MG63 (cell line): Measurements from ENCODE around the gene DUSP12. TPM values are rescaled to one million over a fixed set of nuclear protein-coding genes. Genes with fewer than 3 reads are reported as not detected.
A peak's percentile ranks its signal among the peaks of the same experiment; 100 is the strongest.
"Not testable (repeated sequence)": the region's sequence is repeated elsewhere in the genome, so short reads cannot be mapped to it uniquely, and the experiment has no call there.

Source experiments
- DNase-seq: peaks from one replicate; pipeline ENCODE4 v3.0.0-alpha.2; 2020
- H3K27me3 ChIP-seq: fragments of 250-450 bp; sonication (Bioruptor Pico); 2 replicates; pipeline ENCODE4 v1.5.1; 2020; ENCODE audit warnings: mild to moderate bottlenecking, moderate library complexity
- H3K36me3 ChIP-seq: fragments of 250-450 bp; sonication (Bioruptor Pico); 2 replicates; pipeline ENCODE4 v1.5.1; 2020; ENCODE audit warnings: mild to moderate bottlenecking, moderate library complexity
- H3K4me3 ChIP-seq: fragments of 250-450 bp; sonication (Bioruptor Pico); 2 replicates; pipeline ENCODE4 v1.5.1; 2020; ENCODE audit warnings: mild to moderate bottlenecking, moderate library complexity
- H3K9me3 ChIP-seq: fragments of 250-450 bp; sonication (Bioruptor Pico); 2 replicates; pipeline ENCODE4 v1.5.1; 2020; ENCODE audit warnings: mild to moderate bottlenecking, moderate library complexity
- total RNA-seq: library from RNA; depleted of rRNA; stranded (reverse); fragments of >200 nt; shearing (Covaris generic); gene quantifications from 2 replicates; pipeline ENCODE4 v1.2.3, GENCODE V29; 2014; ENCODE audit warnings: low replicate concordance

Gene DUSP12
- total RNA-seq, 1 experiment from 2014 or later: 64.9 TPM

- not testable (repeated sequence) for DNase-seq, H3K9me3 ChIP-seq, H3K27me3 ChIP-seq, H3K36me3 ChIP-seq
- H3K4me3 ChIP-seq: peak overlapping the region; percentile 90
Measured at GRCh38 chr1:161725258-161725907, 24.2 kb upstream of the DUSP12 start.

- Histone ChIP-seq H3K4me3 (peak overlapping the region; percentile 90), H3K27me3 (no peaks in the 10 kb centered on the region), H3K36me3 (no peaks in the 10 kb centered on the region), H3K9me3 (no peaks in the 10 kb centered on the region)
- DNase-seq: peak; percentile 56
Measured at GRCh38 chr1:161725908-161726472, 23.6 kb upstream of the DUSP12 start.

GRCh38 chr1:161726473-161727255 is 22.9 kb upstream of the DUSP12 start:
- H3K27me3 ChIP-seq: no peaks in the 10 kb centered on the region
- peak; percentile 91 for DNase-seq
- H3K36me3 ChIP-seq: no peaks in the 10 kb centered on the region
- no peaks in the 10 kb centered on the region for H3K9me3 ChIP-seq
- peak overlapping the region; percentile 90 for H3K4me3 ChIP-seq

DNA sequence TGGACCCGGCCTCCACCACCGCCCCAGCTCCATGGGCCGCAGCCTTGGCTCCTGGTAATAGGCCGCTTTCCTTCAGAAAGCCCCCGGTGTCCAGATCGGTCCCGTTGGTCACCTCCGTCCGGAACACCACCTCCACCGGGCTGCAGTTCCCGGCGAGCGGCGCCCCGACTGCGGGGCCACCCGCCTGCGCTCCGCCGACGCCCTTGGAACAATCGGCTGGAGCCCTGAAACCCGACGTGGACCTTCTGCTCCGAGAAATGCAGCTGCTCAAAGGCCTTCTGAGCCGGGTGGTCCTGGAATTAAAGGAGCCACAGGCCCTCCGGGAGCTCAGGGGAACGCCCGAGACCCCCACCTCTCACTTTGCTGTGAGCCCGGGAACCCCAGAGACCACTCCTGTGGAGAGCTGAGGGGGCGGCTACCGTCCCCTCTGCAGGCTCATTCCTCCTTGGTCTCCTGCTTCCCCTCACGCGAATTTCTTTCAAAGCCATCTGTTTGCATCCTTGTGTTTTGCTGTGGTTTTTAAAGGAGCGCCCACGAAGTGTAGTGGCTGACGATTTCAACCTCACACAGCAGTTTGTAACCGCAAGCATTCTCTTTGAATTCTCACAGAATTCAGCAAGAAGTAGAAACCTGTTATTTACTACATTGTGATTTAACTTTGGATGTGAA is 22.2 kb upstream of the DUSP12 start:
- H3K36me3 ChIP-seq: no peaks in the 10 kb centered on the region
- no peak for DNase-seq
- H3K27me3 ChIP-seq: no peaks in the 10 kb centered on the region
- peak overlapping the region; percentile 90 for H3K4me3 ChIP-seq
- no peaks in the 10 kb centered on the region for H3K9me3 ChIP-seq

- no peak for DNase-seq
- H3K27me3 ChIP-seq: no peaks in the 10 kb centered on the region
- no peaks in the 10 kb centered on the region for H3K9me3 ChIP-seq
Measured at GRCh38 chr1:161728376-161729226, 21.0 kb upstream of the DUSP12 start.

GRCh38 chr1:161730050-161730564 is 19.5 kb upstream of the DUSP12 start:
- no peaks in the 10 kb centered on the region for H3K27me3 ChIP-seq
- no peak overlapping the region for H3K4me3 ChIP-seq
- DNase-seq: peak; percentile 14
- H3K9me3 ChIP-seq: no peaks in the 10 kb centered on the region
- H3K36me3 ChIP-seq: no peaks in the 10 kb centered on the region

More at GRCh38 chr1:161728376-161729226, 21.0 kb upstream of the DUSP12 start:
- Histone ChIP-seq H3K4me3 (no peak overlapping the region), H3K36me3 (no peaks in the 10 kb centered on the region)

- Histone ChIP-seq H3K4me3 (no peak overlapping the region), H3K9me3 (no peaks in the 10 kb centered on the region), H3K27me3 (no peaks in the 10 kb centered on the region), H3K36me3 (no peaks in the 10 kb centered on the region)
- no peak for DNase-seq
Measured at GRCh38 chr1:161731241-161731640, 18.3 kb upstream of the DUSP12 start.

- no peak for DNase-seq
- H3K9me3 ChIP-seq: no peaks in the 10 kb centered on the region
- no peaks in the 10 kb centered on the region for H3K36me3 ChIP-seq
- H3K4me3 ChIP-seq: no peak overlapping the region
- no peaks in the 10 kb centered on the region for H3K27me3 ChIP-seq
Measured at GRCh38 chr1:161731981-161732718, 17.4 kb upstream of the DUSP12 start.

GRCh38 chr1:161733526-161733925 is 16.1 kb upstream of the DUSP12 start:
- H3K4me3 ChIP-seq: no peak overlapping the region
- H3K36me3 ChIP-seq: no peaks in the 10 kb centered on the region
- peak; percentile 63 for DNase-seq
- no peaks in the 10 kb centered on the region for H3K27me3 ChIP-seq
- H3K9me3 ChIP-seq: no peaks in the 10 kb centered on the region

- Histone ChIP-seq H3K36me3 (no peaks in the 10 kb centered on the region), H3K27me3 (no peaks in the 10 kb centered on the region), H3K4me3 (no peak overlapping the region), H3K9me3 (no peaks in the 10 kb centered on the region)
- no peak for DNase-seq
Measured at GRCh38 chr1:161735837-161736236, 13.7 kb upstream of the DUSP12 start.

- Histone ChIP-seq H3K9me3 (no peaks in the 10 kb centered on the region), H3K36me3 (no peaks in the 10 kb centered on the region), H3K4me3 (no peak overlapping the region), H3K27me3 (no peaks in the 10 kb centered on the region)
- DNase-seq: peak; percentile 72
Measured at GRCh38 chr1:161736335-161736969, 13.1 kb upstream of the DUSP12 start.

DNA sequence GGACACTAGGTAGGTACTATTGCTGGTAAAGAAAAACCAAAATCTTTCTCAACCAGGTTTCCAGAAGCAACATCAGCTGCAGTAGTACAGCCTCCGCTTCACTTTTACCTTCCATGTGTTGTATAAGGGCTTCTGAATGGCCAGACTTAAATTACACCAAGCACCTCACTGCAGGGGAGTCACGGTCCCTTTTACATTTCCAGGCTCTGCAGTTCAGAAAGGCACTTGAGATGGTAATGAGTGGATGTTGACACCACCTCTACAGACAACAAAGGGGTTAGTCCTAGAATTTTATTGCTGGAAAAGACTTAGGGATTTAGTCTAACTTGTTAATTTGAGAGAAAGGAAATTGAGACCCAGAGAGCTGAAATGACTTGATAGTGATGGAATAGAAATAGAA is 12.0 kb upstream of the DUSP12 start:
- Histone ChIP-seq H3K27me3 (no peaks in the 10 kb centered on the region), H3K4me3 (no peak overlapping the region), H3K9me3 (no peaks in the 10 kb centered on the region), H3K36me3 (no peaks in the 10 kb centered on the region)
- no peak for DNase-seq

DNA sequence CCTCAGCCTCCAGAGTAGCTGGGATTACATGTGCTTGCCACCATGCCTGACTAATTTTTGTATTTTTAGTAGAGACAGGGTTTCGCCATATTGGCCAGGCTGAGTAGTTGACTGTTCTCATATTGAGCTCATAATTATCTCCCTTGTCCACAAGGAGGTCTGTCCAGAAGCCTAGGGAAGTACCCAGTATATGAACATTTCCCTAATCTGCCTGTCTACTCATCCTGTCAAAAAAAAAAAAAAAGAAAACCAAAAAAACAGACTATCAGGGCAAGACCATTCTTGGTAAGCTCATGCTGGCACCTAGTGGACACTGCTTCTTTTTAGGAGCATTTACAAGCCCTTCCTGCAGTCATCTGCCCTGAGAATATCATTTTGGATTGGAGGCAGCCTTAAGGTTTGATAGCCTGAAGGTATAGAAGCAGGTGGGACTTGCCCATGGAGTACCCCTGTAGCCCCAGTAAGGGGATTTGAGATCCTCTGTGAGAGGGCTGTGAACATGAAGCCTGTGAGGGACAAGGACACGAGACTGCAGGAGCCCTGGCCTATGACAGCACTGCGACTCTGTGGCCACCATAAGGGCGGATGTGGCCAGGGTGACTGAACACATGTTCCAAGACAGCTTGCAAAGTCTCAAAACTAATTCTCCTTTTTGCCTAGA is 10.8 kb upstream of the DUSP12 start:
- no peaks in the 10 kb centered on the region for H3K27me3 ChIP-seq
- peak; percentile 51 for DNase-seq
- H3K4me3 ChIP-seq: no peak overlapping the region
- no peaks in the 10 kb centered on the region for H3K36me3 ChIP-seq
- no peaks in the 10 kb centered on the region for H3K9me3 ChIP-seq

- Histone ChIP-seq H3K4me3 (no peak overlapping the region), H3K36me3 (no peaks in the 10 kb centered on the region), H3K9me3 (no peaks in the 10 kb centered on the region), H3K27me3 (no peaks in the 10 kb centered on the region)
- no peak for DNase-seq
Measured at GRCh38 chr1:161739865-161740566, 9.6 kb upstream of the DUSP12 start.
